Measurements from ENCODE around the gene SHISA5. TPM values are rescaled to one million over a fixed set of nuclear protein-coding genes. Genes with fewer than 3 reads are reported as not detected.
A peak's percentile ranks its signal among the peaks of the same experiment; 100 is the strongest.

SHISA5 gene
- total RNA-seq, 1 experiment from 2014 or later: 174 TPM

DNA sequence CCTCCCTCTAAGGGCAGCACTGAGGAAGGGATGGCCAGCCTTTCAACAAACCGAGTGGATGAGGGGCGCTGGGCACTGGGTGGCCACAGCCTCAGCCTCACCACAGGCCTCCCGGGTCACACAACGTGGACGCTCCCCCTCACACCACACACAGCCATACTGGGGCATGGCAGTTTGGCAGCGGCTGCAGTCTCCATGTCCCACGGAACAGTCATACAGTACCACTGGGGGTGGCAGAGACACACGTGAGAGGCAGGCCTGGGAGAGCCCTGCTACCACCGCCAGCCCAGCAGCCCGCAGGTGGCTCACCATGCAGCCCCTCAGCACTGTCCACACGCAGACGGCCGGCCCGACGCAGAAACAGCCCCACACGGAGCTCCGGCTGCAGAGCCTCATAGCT is 85.8 kb downstream of the SHISA5 start:
- no peak overlapping the region for H3K4me2 ChIP-seq (ENCODE audit: insufficient read depth, insufficient read length, low read length)
- DNase-seq: no peak
- no peak overlapping the region for H3K18ac ChIP-seq (ENCODE audit: insufficient read length, low read depth, low read length)
- no peak overlapping the region for H2BK15ac ChIP-seq (ENCODE audit: low read depth, low read length)
- Mint-ChIP-seq H3K4me3 (no peak overlapping the region), H3K27ac (peak overlapping the region in 1 of 3 experiments; percentile 86; a peak in 1 of 7 replicates), H3K9me3 (no peaks in the 10 kb centered on the region), H3K27me3 (ENCODE audit: low read depth) (no peaks in the 10 kb centered on the region), H3K4me1 (no peaks in the 10 kb centered on the region), H3K36me3 (ENCODE audit: insufficient read depth in 1 of 3, low read depth in 3 of 3) (peaks cover 47 to 87% (median 80%) of the 10 kb centered on the region in 3 experiments)
- no peak overlapping the region for H2BK12ac ChIP-seq (ENCODE audit: insufficient read length, low read depth, low read length)
- H2AK5ac ChIP-seq (ENCODE audit: insufficient read length, low read length): no peak overlapping the region
- WGBS (ENCODE audit: extremely low coverage, insufficient read length, low lambda C conversion rate): no CpG with 5 or more reads among the region's 17 CpGs
- no peak overlapping the region for H3K4ac ChIP-seq (ENCODE audit: low read depth, low read length)
- H3K79me1 ChIP-seq (ENCODE audit: insufficient read depth, low read depth, low read length, poor library complexity, severe bottlenecking): no peaks in the 10 kb centered on the region
- TF ChIP-seq, protein P1, sequence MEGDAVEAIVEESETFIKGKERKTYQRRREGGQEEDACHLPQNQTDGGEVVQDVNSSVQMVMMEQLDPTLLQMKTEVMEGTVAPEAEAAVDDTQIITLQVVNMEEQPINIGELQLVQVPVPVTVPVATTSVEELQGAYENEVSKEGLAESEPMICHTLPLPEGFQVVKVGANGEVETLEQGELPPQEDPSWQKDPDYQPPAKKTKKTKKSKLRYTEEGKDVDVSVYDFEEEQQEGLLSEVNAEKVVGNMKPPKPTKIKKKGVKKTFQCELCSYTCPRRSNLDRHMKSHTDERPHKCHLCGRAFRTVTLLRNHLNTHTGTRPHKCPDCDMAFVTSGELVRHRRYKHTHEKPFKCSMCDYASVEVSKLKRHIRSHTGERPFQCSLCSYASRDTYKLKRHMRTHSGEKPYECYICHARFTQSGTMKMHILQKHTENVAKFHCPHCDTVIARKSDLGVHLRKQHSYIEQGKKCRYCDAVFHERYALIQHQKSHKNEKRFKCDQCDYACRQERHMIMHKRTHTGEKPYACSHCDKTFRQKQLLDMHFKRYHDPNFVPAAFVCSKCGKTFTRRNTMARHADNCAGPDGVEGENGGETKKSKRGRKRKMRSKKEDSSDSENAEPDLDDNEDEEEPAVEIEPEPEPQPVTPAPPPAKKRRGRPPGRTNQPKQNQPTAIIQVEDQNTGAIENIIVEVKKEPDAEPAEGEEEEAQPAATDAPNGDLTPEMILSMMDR (conservative IDR thresholded peaks at IDR 0.05): no peak
- H3T11ph ChIP-seq (ENCODE audit: low read length): no peak overlapping the region
- no peak overlapping the region for H3K27ac ChIP-seq (ENCODE audit: insufficient read length, low read depth, low read length)
- H2BK20ac ChIP-seq (ENCODE audit: low read depth, low read length, poor library complexity, severe bottlenecking): no peak overlapping the region
- no peak overlapping the region for H2BK5ac ChIP-seq (ENCODE audit: insufficient read length, low read length)
- no peaks in the 10 kb centered on the region for H4K20me1 ChIP-seq (ENCODE audit: control insufficient read depth, insufficient read depth, insufficient read length)
- no peak overlapping the region for H4K91ac ChIP-seq (ENCODE audit: insufficient read length, low read depth, low read length)
- H4K8ac ChIP-seq (replicated peaks; ENCODE audit: insufficient read length, low read depth, low read length): no peak overlapping the region
- H3K56ac ChIP-seq (ENCODE audit: insufficient read length, low read depth, low read length): no peak overlapping the region
- no peaks in the 10 kb centered on the region for H3K9me3 ChIP-seq (ENCODE audit: control insufficient read depth, low read depth, low read length)
- no peaks in the 10 kb centered on the region for H3K23me2 ChIP-seq (ENCODE audit: insufficient read length, low read depth, low read length, poor library complexity, severe bottlenecking)
- no peak overlapping the region for H4K5ac ChIP-seq (ENCODE audit: insufficient read length, low read depth, low read length)
- no peak overlapping the region for H2BK120ac ChIP-seq (ENCODE audit: low read depth, low read length, poor library complexity, severe bottlenecking)
- no peak overlapping the region for H2AFZ ChIP-seq (ENCODE audit: low read length)
- no peak overlapping the region for H3K23ac ChIP-seq (ENCODE audit: insufficient read length, low read depth, low read length)
- no peak overlapping the region for H3K14ac ChIP-seq (ENCODE audit: insufficient read depth, low read length)
- no peaks in the 10 kb centered on the region for H3K27me3 ChIP-seq (ENCODE audit: insufficient read depth, low read length)
- no peaks in the 10 kb centered on the region for H3K4me1 ChIP-seq (ENCODE audit: insufficient read depth, low read length)
- no peaks in the 10 kb centered on the region for H3K79me2 ChIP-seq (ENCODE audit: insufficient read depth, low read length)
- no peak overlapping the region for H3K9ac ChIP-seq (ENCODE audit: extremely low read depth, insufficient read length, low read length)

Small RNAs within 50 kb of the gene (microRNA-seq; reads per million reads assigned to microRNA genes)
- gene MIR6823 (ENCODE audit: borderline microRNAs expressed): not detected

Other genes with a start within 250 kb of the SHISA5 start
- 19.2 and 22.0 TPM in 2 replicates for gene NME6, start 202.8 kb downstream of the SHISA5 start, total RNA-seq (2021)
- not detected in 2 replicates for gene SPINK8, start 170.5 kb downstream of the SHISA5 start, total RNA-seq (2021)
- 0.59 and 0.74 TPM in 2 replicates for gene FBXW12, start 132.0 kb downstream of the SHISA5 start, total RNA-seq (2021)
- gene PLXNB1, start 74.1 kb downstream of the SHISA5 start, total RNA-seq (2021): 175 and 184 TPM in 2 replicates
- 20.0 and 22.0 TPM in 2 replicates for gene CCDC51, start 64.1 kb downstream of the SHISA5 start, total RNA-seq (2021)
- gene TMA7, start 63.9 kb downstream of the SHISA5 start, total RNA-seq (2021): 305 and 309 TPM in 2 replicates
- 16.3 and 17.5 TPM in 2 replicates for gene ATRIP, start 57.4 kb downstream of the SHISA5 start, total RNA-seq (2021)
- 12.3 and 13.9 TPM in 2 replicates for gene PFKFB4, start 52.6 kb upstream of the SHISA5 start, total RNA-seq (2021)
- 0.42 and 0.68 TPM in 2 replicates for gene UCN2, start 59.6 kb upstream of the SHISA5 start, total RNA-seq (2021)
- gene COL7A1, start 91.2 kb upstream of the SHISA5 start, total RNA-seq (2021): 20.2 and 22.9 TPM in 2 replicates
- 285 and 299 TPM in 2 replicates for gene UQCRC1, start 105.5 kb upstream of the SHISA5 start, total RNA-seq (2021)
- 0.70 and 0.74 TPM in 2 replicates for gene TMEM89, start 117.6 kb upstream of the SHISA5 start, total RNA-seq (2021)
- 56.7 and 61.3 TPM in 2 replicates for gene SLC26A6, start 131.3 kb upstream of the SHISA5 start, total RNA-seq (2021)
- gene CELSR3, start 158.7 kb upstream of the SHISA5 start, total RNA-seq (2021): 23.5 and 23.9 TPM in 2 replicates
- gene NCKIPSD, start 181.7 kb upstream of the SHISA5 start, total RNA-seq (2021): 38.3 and 46.0 TPM in 2 replicates
- 94.7 and 96.5 TPM in 2 replicates for gene IP6K2, start 213.0 kb upstream of the SHISA5 start, total RNA-seq (2021)

Data from H9 (cell line).